NCI-H2227 (cell line): Measurements from ENCODE around the gene CNIH1.
A peak's percentile ranks its signal among the peaks of the same experiment; 100 is the strongest.

Source experiments
- DNase-seq: peaks from one replicate; lab custom pipeline; 2025; ENCODE audit not compliant: unreplicated experiment; lab: John Stamatoyannopoulos, UW

Gene CNIH1

GRCh38 chr14:54440873-54441868 is at the start of gene CNIH1:
TSS of gene CNIH1 (minus strand) at chr14:54441374. CDS start at chr14:54441327, 47 bp downstream.
- DNase-seq = peak; percentile 94

GRCh38 chr14:54490445-54491175 is 49.4 kb upstream of the CNIH1 start:
- no peak for DNase-seq

- no peak for DNase-seq
These were observed 48.7 kb upstream of the CNIH1 start for GRCh38 chr14:54489731-54490444.

GRCh38 chr14:54489318-54489683 is 48.1 kb upstream of the CNIH1 start:
- no peak for DNase-seq

GRCh38 chr14:54488646-54489317 is 47.6 kb upstream of the CNIH1 start, which contains the start of gene GMFB:
TSS of gene GMFB (minus strand) at chr14:54488980. CDS start at chr14:54488927, 53 bp downstream.
- peak; percentile 95 for DNase-seq

GRCh38 chr14:54488318-54488645 is 47.1 kb upstream of the CNIH1 start:
- no peak for DNase-seq

- DNase-seq = peak; percentile 21
These were observed 46.6 kb upstream of the CNIH1 start for GRCh38 chr14:54487771-54488170.

GRCh38 chr14:54486685-54487084 is 45.5 kb upstream of the CNIH1 start:
- DNase-seq = no peak

GRCh38 chr14:54483846-54484245 is 42.7 kb upstream of the CNIH1 start:
- no peak for DNase-seq

- DNase-seq = no peak
These were observed 42.0 kb upstream of the CNIH1 start for GRCh38 chr14:54483073-54483745.

GRCh38 chr14:54481695-54482094 is 40.5 kb upstream of the CNIH1 start:
- no peak for DNase-seq

- no peak for DNase-seq
These were observed 39.8 kb upstream of the CNIH1 start for GRCh38 chr14:54480830-54481562.

- no peak for DNase-seq
These were observed 37.6 kb upstream of the CNIH1 start for GRCh38 chr14:54478636-54479215.

GRCh38 chr14:54475911-54476310 is 34.7 kb upstream of the CNIH1 start:
- no peak for DNase-seq

GRCh38 chr14:54475187-54475899 is 34.2 kb upstream of the CNIH1 start:
- no peak for DNase-seq

- DNase-seq = no peak
These were observed 33.1 kb upstream of the CNIH1 start for GRCh38 chr14:54474232-54474793.

- no peak for DNase-seq
These were observed 31.1 kb upstream of the CNIH1 start for GRCh38 chr14:54472315-54472714.

GRCh38 chr14:54471641-54472040 is 30.5 kb upstream of the CNIH1 start:
- no peak for DNase-seq
